Kidney (tissue), 14 donors: ENCODE data around the gene FERMT1. TPM values are rescaled to one million over a fixed set of nuclear protein-coding genes. Genes with fewer than 3 reads are reported as not detected.

Experiments used
- DNase-seq, 5 donors: peaks; one replicate each; pipeline ENCODE4 v3.0.0-alpha.2; 2013 to 2020
- FAIRE-seq: peaks from 2 replicates; lab custom pipeline; 2012; peaks lifted over from hg19 to GRCh38; lab: Jason Lieb, UNC
- H3K27ac ChIP-seq, 2 donors: one replicate each; pipeline ENCODE4 v1.7.0; 2013; ENCODE audit warnings: low read depth in 2 of 2, low read length in 2 of 2, inconsistent platforms in 1 of 2
- H3K27me3 ChIP-seq: one replicate; pipeline ENCODE4 v1.7.1; 2013; ENCODE audit warnings: low read length, inconsistent platforms; ENCODE audit not compliant: control insufficient read depth, insufficient read depth
- H3K36me3 ChIP-seq, 3 donors: one replicate each; pipeline versions ENCODE4 v1.7.0 to v1.7.1; 2013; ENCODE audit warnings: low read length in 3 of 3, control low read depth in 1 of 3, inconsistent platforms in 1 of 3; ENCODE audit not compliant: insufficient read depth in 3 of 3, control insufficient read depth in 2 of 3
- H3K4me1 ChIP-seq, 3 donors: one replicate each; pipeline versions ENCODE4 v1.7.0 to v1.7.1; 2013; ENCODE audit warnings: low read length in 3 of 3, inconsistent platforms in 1 of 3, low read depth in 1 of 3; ENCODE audit not compliant: control insufficient read depth in 2 of 3, insufficient read depth in 2 of 3
- H3K4me3 ChIP-seq, 3 donors: one replicate each; pipeline versions ENCODE4 v1.7.0 to v1.8.1; 2013; ENCODE audit warnings: low read length in 3 of 3, control low read depth in 1 of 3, inconsistent platforms in 1 of 3
- H3K9ac ChIP-seq, 3 donors: one replicate each; pipeline versions ENCODE4 v1.7.0 to v1.7.1; 2013; ENCODE audit warnings: low read length in 3 of 3, control low read depth in 1 of 3, inconsistent platforms in 1 of 3
- H3K9me3 ChIP-seq, 3 donors: one replicate each; pipeline versions ENCODE4 v1.7.0 to v1.7.1; 2013; ENCODE audit warnings: low read length in 3 of 3, control low read depth in 1 of 3, inconsistent platforms in 1 of 3; ENCODE audit not compliant: control insufficient read depth in 2 of 3, insufficient read depth in 1 of 3
- CTCF ChIP-seq: IDR thresholded peaks from 3 replicates; pipeline ENCODE4 v1.5.1; 2012; ENCODE audit warnings: mild to moderate bottlenecking, moderate library complexity, borderline replicate concordance; ENCODE audit not compliant: insufficient read depth; ENCODE audit errors: extremely low read depth
- intact Hi-C: fragments of 100-400 bp; cut with DNase I; formaldehyde crosslinking; loops from one replicate; pipeline ENCODE4 v1.11.1; 2022
- polyA plus RNA-seq: library from polyadenylated mRNA; stranded (reverse); fragments of 350-450 nt; fragmentation: Illumina TruSeq; extraction: RNeasy Lipid Tissue Mini Kit (QIAGEN cat#74804); gene quantifications from one replicate; pipeline ENCODE4 v1.2.3, GENCODE V29; 2014; ENCODE audit warnings: low read depth, low replicate concordance; ENCODE audit not compliant: insufficient read depth
- total RNA-seq: library from RNA; stranded (reverse); fragmentation: NEBNext Ultra II Directional; extraction: Animal tissue kit (Norgen Biotek cat#: 25700); gene quantifications from one replicate; pipeline ENCODE4 v1.2.1, GENCODE V29; 2021
- donor health status: control.
- donor health status: control.
- donor health status: control.
- donor health status: control.
- donor health status: control.
- donor health status: DM: yes; HTN: yes; CAD: no.
- donor health status: Normal renal cell carcinoma (clear cell type).

FERMT1 gene
- total and polyA plus RNA-seq, 2 donors from 2014 or later: 0.57 to 2.2 TPM

DNA sequence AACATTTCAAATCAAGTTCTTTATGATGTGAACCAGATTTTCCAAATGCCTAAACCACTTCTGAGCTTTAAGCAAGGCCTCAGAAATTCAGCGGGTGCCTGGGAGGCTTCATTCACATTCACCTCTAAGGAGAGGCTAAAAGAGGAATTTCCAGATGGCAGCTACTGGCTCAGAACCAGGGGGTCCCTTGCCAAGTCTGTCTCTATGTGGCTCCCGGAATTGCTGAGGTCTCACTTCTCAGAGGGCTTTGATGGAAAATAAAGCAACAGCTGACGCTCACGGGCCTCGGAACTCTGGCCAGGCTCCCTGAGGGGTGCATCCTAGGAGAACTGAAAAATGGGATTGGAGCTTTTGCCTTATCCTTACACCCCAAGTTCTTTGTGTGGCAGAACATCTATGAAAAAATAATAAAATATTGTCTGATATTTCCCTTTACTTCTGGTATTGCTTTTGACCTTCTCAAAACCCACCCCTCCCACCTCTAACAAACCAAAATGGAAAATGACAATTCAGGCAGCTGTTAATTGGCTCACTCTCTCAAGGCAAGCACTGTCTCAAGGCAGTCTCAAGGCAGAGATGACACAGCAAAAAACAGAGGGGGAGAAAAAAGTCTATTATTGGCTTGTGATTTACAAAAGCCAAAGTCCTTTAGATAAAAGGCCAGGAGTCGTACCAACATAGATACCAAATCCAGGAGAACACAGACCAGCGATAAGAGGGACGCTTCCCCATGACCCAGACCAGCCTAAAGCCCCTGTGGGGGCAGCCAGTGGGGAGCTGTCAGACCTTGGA is 47.2 kb downstream of the FERMT1 start:
- DNase-seq (peak in 1 of 5 donors; percentile 29), FAIRE-seq (no peak)
- Histone ChIP-seq H3K9ac (no peak overlapping the region), H3K36me3 (peaks cover 0 to 4% (median 0%) of the 10 kb centered on the region in 3 donors), H3K27me3 (no peaks in the 10 kb centered on the region), H3K4me3 (no peak overlapping the region), H3K9me3 (no peaks in the 10 kb centered on the region), H3K4me1 (no peaks in the 10 kb centered on the region), H3K27ac (no peak overlapping the region)
- intact Hi-C loops: loop anchor here (5.0 kb wide), 1 partner anchor 548 kb away; no protein-coding TSS in a partner anchor
- TF ChIP-seq CTCF: no peak

DNA sequence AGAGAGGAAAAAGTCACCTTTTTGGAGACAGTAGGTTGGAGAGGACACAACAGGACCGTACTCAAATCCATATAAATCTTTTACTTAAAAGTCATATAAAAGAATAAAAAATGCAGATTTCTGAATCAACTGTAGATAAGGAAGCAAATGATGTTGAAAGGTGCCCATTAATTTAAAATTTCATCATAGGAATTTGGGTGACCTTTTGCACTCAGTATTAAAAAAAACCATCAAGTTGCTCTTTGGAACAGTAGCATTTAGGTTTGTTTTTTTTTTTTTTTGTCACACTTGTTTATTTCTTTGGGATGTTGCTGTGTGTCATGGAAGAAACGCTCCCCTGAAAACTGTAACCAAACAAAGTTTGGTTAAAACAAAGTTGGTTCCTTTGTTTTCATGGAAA is 48.0 kb downstream of the FERMT1 start:
- Histone ChIP-seq H3K4me3 (no peak overlapping the region), H3K9me3 (no peaks in the 10 kb centered on the region), H3K27ac (no peak overlapping the region), H3K9ac (no peak overlapping the region), H3K27me3 (no peaks in the 10 kb centered on the region), H3K36me3 (peaks cover 0 to 4% (median 0%) of the 10 kb centered on the region in 3 donors), H3K4me1 (no peaks in the 10 kb centered on the region)
- intact Hi-C loops: loop anchor here (5.0 kb wide), 1 partner anchor 547 kb away; no protein-coding TSS in a partner anchor
- no peak for DNase-seq
- TF ChIP-seq CTCF: no peak
- no peak for FAIRE-seq

DNA sequence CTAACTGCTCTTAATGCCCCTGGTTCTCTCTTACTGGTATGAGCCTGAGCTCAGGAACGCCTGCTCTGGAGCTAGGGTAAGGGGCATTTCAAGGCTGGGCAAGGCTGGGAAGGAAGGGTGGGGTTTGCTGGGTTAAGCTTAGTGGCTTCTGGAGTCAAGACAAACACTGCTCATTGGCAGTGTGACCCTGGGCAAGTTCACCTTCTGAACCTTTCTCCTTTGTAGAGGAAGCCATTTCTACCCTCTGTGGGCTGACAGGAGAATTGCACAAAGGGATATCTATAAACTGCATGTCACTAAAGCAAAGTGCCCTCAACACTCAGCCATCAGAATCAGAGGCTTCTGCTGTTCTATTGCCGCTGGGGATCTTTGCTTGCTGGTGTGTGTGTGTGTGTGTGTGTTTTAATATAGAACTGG is 48.7 kb downstream of the FERMT1 start:
- peaks cover 0 to 3% (median 0%) of the 10 kb centered on the region in 3 donors for H3K36me3 ChIP-seq
- no peak overlapping the region for H3K27ac ChIP-seq
- no peaks in the 10 kb centered on the region for H3K9me3 ChIP-seq
- peak in 3 of 5 donors; percentile 22 to 72 (median 55) for DNase-seq
- no peak for FAIRE-seq
- peak; percentile 22 for TF ChIP-seq CTCF
- H3K27me3 ChIP-seq: no peaks in the 10 kb centered on the region
- intact Hi-C loops: no loop called here
- no peak overlapping the region for H3K9ac ChIP-seq
- H3K4me1 ChIP-seq: no peaks in the 10 kb centered on the region
- H3K4me3 ChIP-seq: no peak overlapping the region
